Caki2 (cell line): Measurements from ENCODE around the gene RASSF9. TPM values are rescaled to one million over a fixed set of nuclear protein-coding genes. Genes with fewer than 3 reads are reported as not detected.

Experiments used
- DNase-seq: peaks from one replicate; pipeline ENCODE4 v3.0.0-alpha.2; 2015; ENCODE audit warnings: low read depth
- in situ Hi-C: cut with HindIII; loops from 2 replicates; pipeline ENCODE4 v1.10.0; 2016; ENCODE audit warnings: low sequenced_read_pairs, low pct_unique_long_range_greater_than_20kb, mixed read lengths
- total RNA-seq: library from RNA; depleted of rRNA; stranded (reverse); fragments of >200 nt; shearing (Covaris generic); gene quantifications from 2 replicates; pipeline ENCODE4 v1.2.3, GENCODE V29; 2014; ENCODE audit warnings: low replicate concordance

The RASSF9 gene
- total RNA-seq, 1 experiment from 2014 or later = not detected

GRCh38 chr12:85825746-85826145 is 10.5 kb downstream of the RASSF9 start:
- in situ Hi-C loops = no loop called here
- DNase-seq = peak; percentile 87

GRCh38 chr12:85823436-85824180 is 12.6 kb downstream of the RASSF9 start:
- in situ Hi-C loops = no loop called here
- DNase-seq = no peak

GRCh38 chr12:85821759-85822158 is 14.4 kb downstream of the RASSF9 start:
- DNase-seq = peak; percentile 61
- in situ Hi-C loops = no loop called here

- DNase-seq = no peak
- in situ Hi-C loops = no loop called here
Observed at GRCh38 chr12:85821206-85821605, 15.0 kb downstream of the RASSF9 start.

GRCh38 chr12:85820101-85820500 is 16.1 kb downstream of the RASSF9 start:
- no peak for DNase-seq
- in situ Hi-C loops = no loop called here

- DNase-seq = no peak
- in situ Hi-C loops = no loop called here
Observed at GRCh38 chr12:85814741-85815140, 21.5 kb downstream of the RASSF9 start.

- no peak for DNase-seq
- in situ Hi-C loops = no loop called here
Observed at GRCh38 chr12:85814071-85814470, 22.1 kb downstream of the RASSF9 start.

- in situ Hi-C loops = no loop called here
- DNase-seq = no peak
Observed at GRCh38 chr12:85809500-85809899, 26.7 kb downstream of the RASSF9 start.

- no peak for DNase-seq
- in situ Hi-C loops = no loop called here
Observed at GRCh38 chr12:85807730-85808129, 28.5 kb downstream of the RASSF9 start.

GRCh38 chr12:85805654-85806053 is 30.6 kb downstream of the RASSF9 start:
- DNase-seq = no peak

GRCh38 chr12:85804663-85805062 is 31.5 kb downstream of the RASSF9 start:
- no peak for DNase-seq
- in situ Hi-C loops = no loop called here

More at GRCh38 chr12:85805654-85806053, 30.6 kb downstream of the RASSF9 start:
- in situ Hi-C loops = no loop called here

GRCh38 chr12:85803923-85804322 is 32.3 kb downstream of the RASSF9 start:
- in situ Hi-C loops = no loop called here
- DNase-seq = no peak

GRCh38 chr12:85803231-85803630 is 33.0 kb downstream of the RASSF9 start:
- DNase-seq = no peak
- in situ Hi-C loops = no loop called here

- DNase-seq = no peak
- in situ Hi-C loops = no loop called here
Observed at GRCh38 chr12:85798122-85798521, 38.1 kb downstream of the RASSF9 start.

- in situ Hi-C loops = no loop called here
- no peak for DNase-seq
Observed at GRCh38 chr12:85796001-85796400, 40.2 kb downstream of the RASSF9 start.

GRCh38 chr12:85794531-85794930 is 41.7 kb downstream of the RASSF9 start:
- no peak for DNase-seq

GRCh38 chr12:85784096-85784720 is 52.0 kb downstream of the RASSF9 start:
- DNase-seq = no peak
- in situ Hi-C loops = no loop called here

More at GRCh38 chr12:85794531-85794930, 41.7 kb downstream of the RASSF9 start:
- in situ Hi-C loops = no loop called here

GRCh38 chr12:85782711-85783110 is 53.5 kb downstream of the RASSF9 start:
- in situ Hi-C loops = no loop called here
- no peak for DNase-seq

- DNase-seq = no peak
- in situ Hi-C loops = no loop called here
Observed at GRCh38 chr12:85781766-85782165, 54.4 kb downstream of the RASSF9 start.

- DNase-seq = no peak
- in situ Hi-C loops = no loop called here
Observed at GRCh38 chr12:85779768-85780167, 56.4 kb downstream of the RASSF9 start.
